ENCODE measurements around the gene GPC5.
"Not testable (repeated sequence)": the region's sequence is repeated elsewhere in the genome, so short reads cannot be mapped to it uniquely, and the experiment has no call there.

GPC5 gene

DNA sequence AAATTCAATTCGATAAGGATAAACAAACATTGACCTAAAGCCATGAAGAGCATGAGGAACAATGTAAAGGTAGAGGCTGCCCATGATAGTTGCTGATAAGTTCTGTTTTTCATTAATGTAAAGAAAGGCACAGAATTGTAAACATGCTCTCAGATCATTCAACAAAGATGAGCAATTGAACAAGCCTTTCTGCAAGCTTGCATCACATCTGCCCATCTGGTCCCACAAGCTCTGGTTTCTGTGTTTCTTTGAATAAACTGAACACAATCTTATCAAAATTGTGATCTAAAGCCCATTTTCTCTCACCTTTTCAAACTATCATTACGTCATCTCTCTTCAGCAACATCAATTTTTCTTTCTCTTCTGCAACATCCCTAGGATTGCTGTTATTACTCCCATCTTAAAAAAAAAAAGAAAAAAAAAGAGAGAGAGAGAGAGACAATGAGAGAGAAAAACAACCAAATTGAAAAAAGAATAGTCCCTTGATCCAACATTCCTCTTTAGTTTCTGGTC, 1340.9 kb downstream of the GPC5 start:
- DNase-seq (ENCODE audit: low read depth in 2 of 2): peak in 1 of 2 experiments; percentile 6

- DNase-seq (ENCODE audit: low read depth in 2 of 2): no peak
These were observed 1345.6 kb downstream of the GPC5 start for GRCh38 chr13:92743992-92744391.

DNA sequence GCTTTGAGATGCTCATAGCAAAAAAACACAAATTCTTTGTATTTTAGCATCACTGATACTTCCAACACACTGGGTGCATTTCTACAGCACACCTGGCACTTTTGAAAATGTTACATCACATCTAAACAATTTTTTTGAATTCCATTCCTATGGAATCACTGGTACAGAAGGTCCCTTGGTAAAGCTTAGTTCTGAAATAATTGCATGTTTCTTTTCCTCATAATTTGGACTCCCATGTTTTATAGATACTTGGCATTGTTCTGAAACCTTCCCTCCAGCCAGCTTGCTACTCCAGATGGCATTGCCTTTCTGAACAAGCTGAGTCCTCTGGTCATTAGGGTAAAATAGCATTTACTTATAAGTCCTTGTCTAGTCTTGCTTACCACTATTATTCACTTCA, 1346.8 kb downstream of the GPC5 start:
- DNase-seq (ENCODE audit: low read depth in 2 of 2): no peak

DNA sequence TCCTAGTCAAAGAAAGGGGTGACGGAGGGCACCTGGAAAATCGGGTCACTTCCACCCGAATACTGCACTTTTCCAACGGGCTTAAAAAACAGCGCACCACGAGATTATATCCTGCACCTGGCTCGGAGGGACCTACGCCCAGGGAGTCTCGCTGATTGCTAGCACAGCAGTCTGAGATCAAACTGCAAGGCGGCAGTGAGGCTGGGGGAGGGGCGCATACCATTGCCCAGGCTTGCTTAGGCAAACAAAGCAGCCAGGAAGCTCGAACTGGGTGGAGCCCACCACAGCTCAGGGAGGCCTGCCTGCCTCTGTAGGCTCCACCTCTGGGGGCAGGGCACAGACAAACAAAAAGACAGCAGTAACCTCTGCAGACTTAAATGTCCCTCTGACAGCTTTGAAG, 1354.3 kb downstream of the GPC5 start:
- DNase-seq (ENCODE audit: low read depth in 2 of 2): not testable (repeated sequence)

GRCh38 chr13:92761710-92762109, 1363.3 kb downstream of the GPC5 start:
- DNase-seq (ENCODE audit: low read depth in 2 of 2): no peak

DNA sequence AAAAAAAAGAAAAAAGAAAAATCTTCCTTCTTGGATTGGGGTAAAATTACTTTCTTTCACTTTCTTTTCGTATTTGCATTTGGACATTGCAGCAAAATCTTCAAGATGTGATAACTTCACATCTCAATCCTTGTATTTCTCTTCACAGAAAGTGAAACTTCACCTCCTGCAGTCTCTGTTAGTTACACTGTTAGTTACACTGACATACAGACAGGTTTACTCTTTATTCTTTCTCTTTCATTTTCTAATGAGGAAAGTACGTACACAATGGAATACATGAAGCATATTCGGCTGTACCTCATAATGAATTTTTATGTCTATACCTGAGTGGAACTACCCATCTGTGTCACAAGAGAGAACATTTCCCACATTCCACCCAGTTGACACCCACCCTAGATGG, 1369.0 kb downstream of the GPC5 start:
- DNase-seq (ENCODE audit: low read depth in 2 of 2): no peak

DNA sequence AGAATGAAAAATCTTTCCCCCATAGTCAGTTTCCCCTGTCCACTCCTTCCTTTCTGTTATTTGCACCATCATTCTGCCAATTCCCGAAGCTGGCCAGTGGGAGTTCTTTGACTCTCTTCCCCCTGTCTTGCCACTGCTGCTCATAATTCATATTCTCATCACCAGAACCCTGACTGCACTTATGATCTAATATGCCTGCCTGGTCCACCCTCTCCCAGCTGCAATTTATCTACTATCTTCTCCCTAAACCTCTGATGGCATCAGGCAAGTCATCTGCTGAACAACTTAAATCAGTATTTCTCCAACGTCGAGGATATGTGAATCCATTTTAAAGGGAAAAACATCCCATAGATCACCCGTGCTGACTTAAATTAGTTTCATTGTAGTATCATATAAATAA, 1370.2 kb downstream of the GPC5 start:
- DNase-seq (ENCODE audit: low read depth in 2 of 2): peak in 1 of 2 experiments; percentile 0

DNA sequence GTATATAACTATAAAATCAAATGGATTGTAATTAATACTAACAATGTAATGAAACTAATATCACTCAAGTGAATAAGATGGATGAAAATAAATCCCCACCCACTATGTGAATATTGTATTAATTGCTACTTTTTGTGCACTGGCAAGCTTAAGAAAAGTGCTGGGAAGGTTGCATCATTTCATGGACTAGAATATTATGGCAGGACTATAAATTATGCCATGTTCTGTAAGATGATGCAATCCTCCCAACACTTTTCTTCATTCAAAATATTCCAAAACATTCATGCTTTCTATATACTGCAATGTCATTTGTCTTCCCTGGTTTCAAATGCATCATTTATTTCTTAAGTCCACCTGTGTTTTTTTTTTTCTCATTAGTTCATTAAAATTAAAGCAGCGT, 1370.6 kb downstream of the GPC5 start:
- DNase-seq (ENCODE audit: low read depth in 2 of 2): peak; percentile 37 to 39

- DNase-seq (ENCODE audit: low read depth in 2 of 2): peak; percentile 35 to 42
These were observed 1377.2 kb downstream of the GPC5 start for GRCh38 chr13:92775658-92776057.

- no peak for DNase-seq (ENCODE audit: low read depth in 2 of 2)
These were observed 1383.7 kb downstream of the GPC5 start for GRCh38 chr13:92781965-92782690.

- DNase-seq (ENCODE audit: low read depth in 2 of 2): no peak
These were observed 1404.4 kb downstream of the GPC5 start for GRCh38 chr13:92802776-92803175.

- no peak for DNase-seq (ENCODE audit: low read depth in 2 of 2)
These were observed 1405.9 kb downstream of the GPC5 start for GRCh38 chr13:92804346-92804745.

DNA sequence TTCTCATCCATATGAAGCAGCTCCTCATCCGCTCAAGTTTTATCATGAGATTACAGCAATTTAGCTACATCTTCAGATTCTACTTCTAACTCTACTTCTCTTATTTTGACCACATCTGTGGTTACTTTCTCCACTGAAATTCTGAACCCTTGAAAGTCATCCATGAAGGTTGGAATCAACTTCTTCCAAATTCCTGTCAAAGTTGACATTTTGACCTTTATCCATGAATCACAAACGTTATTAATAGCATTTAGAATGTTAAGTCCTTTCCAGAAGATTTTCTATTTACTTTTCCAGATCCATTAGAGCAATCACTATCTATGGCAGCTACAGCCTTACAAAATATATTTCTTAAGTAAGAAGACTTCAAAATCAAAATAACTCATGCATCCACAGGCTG, 1406.5 kb downstream of the GPC5 start:
- peak in 1 of 2 experiments; percentile 35 for DNase-seq (ENCODE audit: low read depth in 2 of 2)

GRCh38 chr13:92805766-92806165, 1407.3 kb downstream of the GPC5 start:
- no peak for DNase-seq (ENCODE audit: low read depth in 2 of 2)

DNA sequence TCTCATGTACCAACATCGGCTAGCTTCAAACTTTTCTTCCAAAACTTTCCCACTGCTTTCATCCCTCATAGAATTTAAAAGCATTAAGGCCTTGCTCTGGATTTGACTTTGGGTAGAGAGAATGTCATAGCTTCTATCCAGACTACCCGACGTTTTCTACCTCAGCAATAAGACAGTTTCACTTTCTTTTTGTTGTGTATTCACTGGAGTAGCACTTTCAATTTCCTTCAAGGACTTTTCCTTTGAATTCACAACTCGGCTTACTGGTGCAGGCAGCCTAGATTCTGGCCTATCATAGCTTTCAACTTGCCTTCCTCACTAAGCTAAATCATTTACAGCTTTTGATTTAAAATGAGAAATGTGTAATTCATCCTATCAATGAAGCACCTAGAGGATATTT, 1407.8 kb downstream of the GPC5 start:
- no peak for DNase-seq (ENCODE audit: low read depth in 2 of 2)

DNA sequence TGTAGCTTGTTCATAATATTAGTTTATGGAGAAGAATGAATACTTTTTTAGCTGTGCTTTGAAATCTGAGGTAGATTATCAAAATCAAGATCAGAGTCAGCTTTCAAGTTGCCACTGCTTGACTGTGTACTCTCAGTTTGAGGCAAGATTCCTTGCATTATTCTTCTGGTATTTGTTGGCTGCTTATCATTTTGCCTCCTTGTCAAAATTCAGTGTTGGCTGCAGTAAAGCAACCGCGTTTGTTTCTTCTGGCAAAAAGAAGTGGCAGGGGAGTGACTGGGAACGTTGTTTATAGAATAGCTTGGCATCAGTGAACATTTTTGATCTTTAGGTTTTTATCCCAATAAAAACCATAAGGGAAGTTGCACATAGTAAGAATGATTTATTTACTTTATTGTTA, 1408.9 kb downstream of the GPC5 start:
- DNase-seq (ENCODE audit: low read depth in 2 of 2): peak in 1 of 2 experiments; percentile 15

- DNase-seq (ENCODE audit: low read depth in 2 of 2): no peak
These were observed 1409.5 kb downstream of the GPC5 start for GRCh38 chr13:92807966-92808365.

DNA sequence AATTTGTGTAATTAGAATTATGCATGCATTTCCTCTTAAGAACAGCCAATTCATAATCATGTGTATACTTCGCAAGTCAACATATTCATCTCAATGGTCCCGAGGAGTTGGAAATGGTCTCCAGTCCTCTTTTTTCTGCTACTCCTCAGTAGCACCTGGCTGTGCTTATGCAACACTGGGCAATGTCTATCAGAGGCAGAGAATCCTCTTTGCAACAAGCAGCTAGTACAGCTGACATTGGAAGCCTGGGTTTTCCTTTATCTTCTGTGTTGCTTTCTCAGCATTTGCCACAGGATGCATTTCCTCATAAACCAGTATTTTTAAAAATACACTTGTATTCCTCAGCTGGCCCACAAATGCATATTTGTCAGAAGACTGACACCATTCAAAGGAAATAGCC, 1422.9 kb downstream of the GPC5 start:
- DNase-seq (ENCODE audit: low read depth in 2 of 2): no peak

- no peak for DNase-seq (ENCODE audit: low read depth in 2 of 2)
These were observed 1424.6 kb downstream of the GPC5 start for GRCh38 chr13:92823059-92823458.

GRCh38 chr13:92825938-92826596, 1427.6 kb downstream of the GPC5 start:
- DNase-seq (ENCODE audit: low read depth in 2 of 2): no peak

DNA sequence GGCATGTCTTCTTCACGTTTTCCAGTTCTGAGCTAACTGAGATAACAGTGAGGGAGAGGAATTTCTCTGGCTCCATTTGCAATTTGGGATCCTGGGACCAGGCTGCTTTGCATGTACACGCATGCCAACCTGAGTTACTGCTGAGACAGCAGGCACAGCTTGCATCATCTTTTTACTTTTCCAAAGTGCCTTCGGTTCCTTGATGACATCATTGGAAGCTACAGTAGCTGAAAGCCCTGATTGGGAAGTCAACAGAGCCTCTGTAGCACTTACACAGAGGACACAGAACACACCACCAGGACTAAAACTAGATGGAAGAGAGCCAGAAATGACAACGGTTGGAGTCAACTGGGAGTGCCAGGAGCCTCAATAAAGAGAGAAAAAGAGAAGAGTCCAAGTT, 1429.1 kb downstream of the GPC5 start:
- DNase-seq (ENCODE audit: low read depth in 2 of 2): no peak

DNA sequence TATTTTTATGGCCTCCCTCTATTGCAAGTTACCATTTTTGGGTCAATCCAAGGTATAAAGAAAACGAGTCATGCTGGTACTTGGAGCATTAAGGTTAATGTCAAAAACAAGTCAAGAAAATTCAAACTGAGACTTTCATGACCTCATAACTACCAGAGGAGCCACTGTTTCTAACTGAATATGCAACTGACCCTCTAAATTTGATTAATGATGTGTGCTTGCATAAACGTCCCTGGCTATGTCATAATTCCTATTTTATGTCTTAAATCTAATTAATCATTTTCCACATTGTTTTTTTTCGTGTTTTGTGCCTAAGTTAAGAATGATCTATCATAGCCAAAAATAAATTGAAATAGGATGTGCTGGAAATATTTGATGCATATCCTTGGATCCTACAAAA, 1431.5 kb downstream of the GPC5 start:
- peak in 1 of 2 experiments; percentile 5 for DNase-seq (ENCODE audit: low read depth in 2 of 2)

DNA sequence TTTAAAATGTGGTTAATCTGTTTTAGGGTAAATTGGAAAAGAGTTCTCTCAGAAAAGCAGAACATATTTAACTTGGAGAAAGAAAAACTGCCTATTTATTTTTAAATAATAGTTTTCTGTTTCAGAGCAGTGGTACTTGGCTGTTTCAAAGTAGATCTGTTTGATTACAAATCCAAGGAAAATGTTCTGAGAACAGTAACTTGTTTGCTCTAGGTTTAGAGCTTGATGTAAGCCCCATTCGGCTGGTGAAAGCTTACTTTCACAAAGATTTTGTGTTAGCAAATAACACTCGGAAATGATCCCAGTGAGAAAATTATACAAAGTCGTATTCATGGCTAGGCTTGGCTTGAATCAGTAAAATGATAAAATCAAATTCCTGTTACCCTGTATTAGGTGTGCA, 1432.4 kb downstream of the GPC5 start:
- DNase-seq (ENCODE audit: low read depth in 2 of 2): no peak

Measured in fibroblast of skin of left quadriceps (primary cell).